MM.1S (cell line): Measurements from ENCODE around the gene ELANE.
"Not testable (repeated sequence)": the region's sequence is repeated elsewhere in the genome, so short reads cannot be mapped to it uniquely, and the experiment has no call there.

Source experiments
- DNase-seq: peaks from one replicate; pipeline ENCODE4 v3.0.0-alpha.2; 2015
- H2AFZ ChIP-seq: fragments of 300-600 bp; sonication (generic); 2 replicates; pipeline ENCODE4 v1.6.0; 2016; ENCODE audit warnings: antibody characterized with exemption, low read length
- H3F3A ChIP-seq: fragments of 300-600 bp; sonication (generic); 2 replicates; pipeline ENCODE4 v1.6.1; 2016; ENCODE audit warnings: mild to moderate bottlenecking, antibody characterized with exemption, low read length, moderate library complexity, mixed read lengths; ENCODE audit not compliant: insufficient read depth
- H3K27ac ChIP-seq: fragments of 300-600 bp; sonication (generic); 2 replicates; pipeline ENCODE4 v1.5.1; 2016; ENCODE audit warnings: mild to moderate bottlenecking, low read length
- H3K27me3 ChIP-seq: fragments of 300-600 bp; sonication (generic); replicated peaks from 2 replicates; pipeline ENCODE4 v1.6.0; 2016; ENCODE audit warnings: low read length; ENCODE audit not compliant: insufficient read depth
- H3K36me3 ChIP-seq: fragments of 300-600 bp; sonication (generic); replicated peaks from 2 replicates; pipeline ENCODE4 v1.6.1; 2016; ENCODE audit warnings: mild to moderate bottlenecking, low read length, mixed read lengths; ENCODE audit not compliant: insufficient read depth
- H3K4me1 ChIP-seq: fragments of 300-600 bp; sonication (generic); 2 replicates; pipeline ENCODE4 v1.6.1; 2016; ENCODE audit warnings: low read length, mixed read lengths
- H3K4me2 ChIP-seq: fragments of 300-600 bp; sonication (generic); 2 replicates; pipeline ENCODE4 v1.6.0; 2016; ENCODE audit warnings: low read depth, low read length
- H3K4me3 ChIP-seq: fragments of 300-600 bp; sonication (generic); 2 replicates; pipeline ENCODE4 v1.5.1; 2016; ENCODE audit warnings: low read length, mixed read lengths
- H3K79me2 ChIP-seq: fragments of 300-600 bp; sonication (generic); 2 replicates; pipeline ENCODE4 v1.6.1; 2016; ENCODE audit warnings: mixed run types, low read length, mixed read lengths
- H3K9ac ChIP-seq: fragments of 300-600 bp; sonication (generic); 2 replicates; pipeline ENCODE4 v1.6.1; 2016; ENCODE audit warnings: low read length, mixed read lengths
- H3K9me2 ChIP-seq: fragments of 300-600 bp; sonication (generic); replicated peaks from 2 replicates; pipeline ENCODE4 v1.6.1; 2016; ENCODE audit warnings: mild to moderate bottlenecking, low read length, mixed read lengths; ENCODE audit not compliant: insufficient read depth
- H3K9me3 ChIP-seq: fragments of 300-600 bp; sonication (generic); replicated peaks from 2 replicates; pipeline ENCODE4 v1.6.1; 2016; ENCODE audit warnings: mild to moderate bottlenecking, low read length, mixed read lengths; ENCODE audit not compliant: insufficient read depth
- H4K20me1 ChIP-seq: fragments of 300-600 bp; sonication (generic); 2 replicates; pipeline ENCODE4 v1.6.1; 2016; ENCODE audit warnings: mild to moderate bottlenecking, low read length, moderate library complexity, mixed read lengths; ENCODE audit not compliant: insufficient read depth
- EZH2 ChIP-seq: fragments of 300-600 bp; sonication (generic); optimal IDR thresholded peaks from 2 replicates; pipeline ENCODE3; 2017; ENCODE audit warnings: low read depth, mild to moderate bottlenecking, antibody characterized with exemption, low read length, mixed read lengths
- EZH2phosphoT487 ChIP-seq: fragments of 300-600 bp; sonication (generic); IDR thresholded peaks from 2 replicates; pipeline ENCODE4 v1.6.1; 2018; ENCODE audit warnings: antibody characterized with exemption, low read length
- TF ChIP-seq, protein P1 (sequence below): fragments of 300-600 bp; sonication (generic); IDR thresholded peaks from 2 replicates; pipeline ENCODE4 v1.5.1; 2016; ENCODE audit warnings: antibody characterized with exemption, low read length, mixed read lengths

Gene ELANE

DNA sequence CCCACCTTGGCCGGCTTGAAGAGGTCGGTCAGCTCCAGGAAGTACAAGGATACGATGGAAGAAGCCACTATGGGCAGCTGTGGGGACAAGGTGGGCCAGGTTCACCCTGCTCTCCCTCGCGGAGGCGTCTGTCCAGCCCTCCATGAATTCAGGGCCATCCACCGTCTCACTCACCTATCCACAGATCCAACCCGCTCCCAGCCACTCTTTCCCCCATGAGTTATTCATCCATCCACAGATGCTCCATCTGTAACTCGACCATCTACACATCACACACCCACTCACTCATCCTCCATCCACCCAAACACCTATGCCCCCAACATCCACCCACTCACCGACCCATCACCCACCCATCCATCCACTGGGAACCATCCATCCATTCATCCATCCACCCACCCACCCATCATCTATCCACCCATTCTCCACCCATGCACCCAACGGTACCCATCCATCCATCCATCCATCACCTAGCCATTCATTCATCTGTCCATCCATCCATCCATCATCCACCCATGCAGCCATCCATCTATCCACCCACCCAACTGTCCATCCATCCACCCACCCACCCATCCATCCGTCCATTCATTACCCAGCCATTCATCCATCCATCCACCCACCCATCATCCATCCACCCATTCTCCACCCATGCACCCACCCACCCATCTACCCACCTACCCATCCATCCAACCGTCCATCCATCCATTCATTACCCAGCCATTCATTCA, 36.2 kb upstream of the ELANE start:
- TF ChIP-seq, protein P1, sequence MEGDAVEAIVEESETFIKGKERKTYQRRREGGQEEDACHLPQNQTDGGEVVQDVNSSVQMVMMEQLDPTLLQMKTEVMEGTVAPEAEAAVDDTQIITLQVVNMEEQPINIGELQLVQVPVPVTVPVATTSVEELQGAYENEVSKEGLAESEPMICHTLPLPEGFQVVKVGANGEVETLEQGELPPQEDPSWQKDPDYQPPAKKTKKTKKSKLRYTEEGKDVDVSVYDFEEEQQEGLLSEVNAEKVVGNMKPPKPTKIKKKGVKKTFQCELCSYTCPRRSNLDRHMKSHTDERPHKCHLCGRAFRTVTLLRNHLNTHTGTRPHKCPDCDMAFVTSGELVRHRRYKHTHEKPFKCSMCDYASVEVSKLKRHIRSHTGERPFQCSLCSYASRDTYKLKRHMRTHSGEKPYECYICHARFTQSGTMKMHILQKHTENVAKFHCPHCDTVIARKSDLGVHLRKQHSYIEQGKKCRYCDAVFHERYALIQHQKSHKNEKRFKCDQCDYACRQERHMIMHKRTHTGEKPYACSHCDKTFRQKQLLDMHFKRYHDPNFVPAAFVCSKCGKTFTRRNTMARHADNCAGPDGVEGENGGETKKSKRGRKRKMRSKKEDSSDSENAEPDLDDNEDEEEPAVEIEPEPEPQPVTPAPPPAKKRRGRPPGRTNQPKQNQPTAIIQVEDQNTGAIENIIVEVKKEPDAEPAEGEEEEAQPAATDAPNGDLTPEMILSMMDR: no peak
- no peak for TF ChIP-seq EZH2
- TF ChIP-seq EZH2phosphoT487: no peak

DNA sequence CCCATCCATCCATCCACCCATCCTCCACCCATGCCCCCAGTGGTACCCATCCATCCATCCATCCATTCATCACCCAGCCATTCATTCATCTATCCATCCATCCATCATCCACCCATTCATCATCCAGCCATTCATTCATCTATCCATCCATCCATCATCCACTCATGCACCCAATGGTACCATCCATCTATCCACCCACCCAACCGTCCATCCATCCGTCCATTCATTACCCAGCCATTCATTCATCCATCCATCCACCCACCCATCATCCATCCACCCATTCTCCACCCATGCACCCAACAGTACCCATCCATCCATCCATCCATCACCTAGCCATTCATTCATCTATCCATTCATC, 35.6 kb upstream of the ELANE start:
- Histone ChIP-seq H3K9ac (no peak overlapping the region), H2AFZ (no peak overlapping the region), H3K4me1 (no peaks in the 10 kb centered on the region)

More for the DNA sequence above, 36.2 kb upstream of the ELANE start:
- no peak overlapping the region for H3K4me3 ChIP-seq
- H3F3A ChIP-seq: peaks cover 13% of the 10 kb centered on the region
- no peaks in the 10 kb centered on the region for H4K20me1 ChIP-seq
- H3K27me3 ChIP-seq: no peaks in the 10 kb centered on the region; the same call in 1 of the 2 replicates
- H3K9me2 ChIP-seq: no peaks in the 10 kb centered on the region
- H3K4me1 ChIP-seq: no peaks in the 10 kb centered on the region
- no peak overlapping the region for H3K9ac ChIP-seq
- peaks cover 13% of the 10 kb centered on the region for H3K36me3 ChIP-seq
- no peak for DNase-seq
- H3K4me2 ChIP-seq: no peak overlapping the region
- H3K27ac ChIP-seq: no peak overlapping the region
- no peak overlapping the region for H2AFZ ChIP-seq
- no peaks in the 10 kb centered on the region for H3K79me2 ChIP-seq
- no peaks in the 10 kb centered on the region for H3K9me3 ChIP-seq

DNA sequence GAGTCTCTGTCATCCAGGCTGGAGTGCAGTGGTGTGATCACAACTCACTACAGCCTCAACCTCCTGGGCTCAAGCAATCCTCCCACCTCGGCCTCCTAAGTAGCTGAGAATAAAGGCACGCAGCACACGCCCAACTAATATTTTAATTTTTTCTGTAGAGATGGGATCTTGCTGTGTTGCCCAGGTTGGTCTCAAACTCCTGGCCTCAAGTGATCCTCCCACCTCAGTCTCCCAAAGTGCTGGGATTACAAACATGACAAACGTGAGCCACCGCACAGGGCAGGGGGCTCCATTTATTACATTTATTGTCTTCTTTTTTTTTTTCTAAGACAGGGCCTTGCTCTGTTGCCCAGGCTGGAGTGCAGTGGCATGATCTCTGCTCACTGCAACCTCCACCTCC, 31.9 kb upstream of the ELANE start:
- not testable (repeated sequence) for H3K36me3 ChIP-seq, H3K27ac ChIP-seq, H3K9ac ChIP-seq, H3F3A ChIP-seq, H3K9me2 ChIP-seq, H3K4me1 ChIP-seq, H3K4me3 ChIP-seq, H4K20me1 ChIP-seq, H3K9me3 ChIP-seq, H3K4me2 ChIP-seq, H3K79me2 ChIP-seq, DNase-seq, H2AFZ ChIP-seq
- H3K27me3 ChIP-seq: peaks cover 24% of the 10 kb centered on the region

More for the DNA sequence above, 35.6 kb upstream of the ELANE start:
- H3K4me2 ChIP-seq: no peak overlapping the region
- H3K4me3 ChIP-seq: no peak overlapping the region
- peaks cover 7% of the 10 kb centered on the region for H3F3A ChIP-seq
- no peak for TF ChIP-seq EZH2
- TF ChIP-seq EZH2phosphoT487: no peak
- TF ChIP-seq, protein P1: no peak
- no peaks in the 10 kb centered on the region; the same call in 1 of the 2 replicates for H3K27me3 ChIP-seq
- H3K79me2 ChIP-seq: no peaks in the 10 kb centered on the region
- H3K9me2 ChIP-seq: no peaks in the 10 kb centered on the region
- H4K20me1 ChIP-seq: no peaks in the 10 kb centered on the region
- no peaks in the 10 kb centered on the region for H3K9me3 ChIP-seq
- no peak overlapping the region for H3K27ac ChIP-seq
- peaks cover 8% of the 10 kb centered on the region for H3K36me3 ChIP-seq
- no peak for DNase-seq

DNA sequence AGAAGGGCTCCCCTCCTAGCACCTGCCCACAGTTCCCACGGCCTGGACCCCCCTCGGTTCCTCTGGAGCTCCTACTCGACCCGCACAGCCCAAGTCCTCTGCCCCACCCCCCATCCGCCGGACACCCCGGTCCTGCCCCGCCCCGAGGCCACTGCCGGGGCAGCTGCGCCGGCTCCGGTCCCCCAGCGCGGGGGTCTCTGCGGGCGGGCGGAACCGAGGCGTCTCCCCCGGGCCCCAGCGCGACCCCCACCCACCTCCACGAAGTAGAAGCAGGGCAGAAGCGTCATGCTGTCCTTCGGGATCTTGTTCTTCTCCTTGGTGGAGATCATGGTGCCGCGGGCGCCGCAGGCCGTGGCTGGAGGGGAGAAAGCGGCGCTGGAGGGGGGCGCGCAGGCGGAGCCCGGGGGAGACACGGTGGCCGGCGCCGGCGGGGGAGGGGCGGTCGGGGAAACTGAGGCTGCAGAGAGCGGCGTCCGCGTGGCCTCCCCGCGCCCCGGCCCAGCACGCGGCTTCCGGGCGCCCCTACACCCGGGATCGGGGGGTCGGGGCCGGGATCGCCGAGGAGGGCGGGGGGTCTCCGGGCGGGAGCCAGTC, 30.8 kb upstream of the ELANE start:
- Histone ChIP-seq H3K4me1 (no peaks in the 10 kb centered on the region), H3K36me3 (no peaks in the 10 kb centered on the region), H3K9ac (no peak overlapping the region), H3K9me3 (no peaks in the 10 kb centered on the region), H3K4me3 (no peak overlapping the region), H3K27me3 (peaks cover 34% of the 10 kb centered on the region), H2AFZ (no peak overlapping the region), H3K27ac (no peak overlapping the region), H3F3A (no peaks in the 10 kb centered on the region), H3K9me2 (no peaks in the 10 kb centered on the region), H3K79me2 (no peaks in the 10 kb centered on the region), H4K20me1 (no peaks in the 10 kb centered on the region), H3K4me2 (no peak overlapping the region)
- no peak for TF ChIP-seq EZH2phosphoT487
- no peak for DNase-seq
